Adrenal gland (tissue), 12 donors: Measurements from ENCODE around the gene VTN. TPM values are rescaled to one million over a fixed set of nuclear protein-coding genes. Genes with fewer than 3 reads are reported as not detected.
A peak's percentile ranks its signal among the peaks of the same experiment; 100 is the strongest.

Experiments
- DNase-seq, 7 donors: peaks; one replicate each; pipeline ENCODE4 v3.0.0-alpha.2; 2019 to 2020
- H3K27ac ChIP-seq, 5 donors: fragments of 200-600 bp; sonication (generic) in 4 of 5; 1 replicate in 3 of 5; 2 replicates in 2 of 5; pipeline versions ENCODE4 v1.5.1 to v1.8.0; 2016 to 2020; ENCODE audit warnings: mild to moderate bottlenecking in 1 of 5
- H3K27me3 ChIP-seq: fragments of 200-600 bp; 2 replicates; pipeline ENCODE4 v1.8.0; 2021
- H3K36me3 ChIP-seq, 2 donors: fragments of 200-600 bp; replicated peaks in 1 of 2; 1 replicate in 1 of 2; 2 replicates in 1 of 2; pipeline versions ENCODE4 v1.5.1 to v1.8.0; 2018 to 2022
- H3K4me1 ChIP-seq, 2 donors: fragments of 200-600 bp; replicated peaks in 1 of 2; 1 replicate in 1 of 2; 2 replicates in 1 of 2; pipeline versions ENCODE4 v1.5.1 to v1.8.0; 2018 to 2021
- H3K4me3 ChIP-seq, 4 donors: fragments of 200-600 bp; sonication (generic) in 3 of 4; one replicate each; pipeline ENCODE4 v1.5.1; 2016 to 2018
- H3K9me3 ChIP-seq, 3 donors: fragments of 200-600 bp; sonication (generic) in 1 of 3; replicated peaks in 1 of 3; 1 replicate in 2 of 3; 2 replicates in 1 of 3; pipeline versions ENCODE4 v1.5.1 to v1.8.0; 2016 to 2021
- CTCF ChIP-seq, 6 experiments: fragments of 450-650 bp in 4 of 6; fragments of 200-600 bp in 2 of 6; sonication (generic) in 1 of 6; IDR thresholded peaks; 1 replicate in 5 of 6; 2 replicates in 1 of 6; pipeline versions ENCODE4 v1.5.1 to v1.8.0; 2016 to 2021; ENCODE audit warnings: antibody characterized with exemption in 6 of 6, mild to moderate bottlenecking in 2 of 6, moderate library complexity in 1 of 6
- POLR2A ChIP-seq, 2 donors: fragments of 450-650 bp; IDR thresholded peaks; one replicate each; pipeline ENCODE4 v1.6.1; 2017; ENCODE audit warnings: antibody characterized with exemption in 2 of 2, mild to moderate bottlenecking in 2 of 2, moderate library complexity in 1 of 2
- WGBS, 4 donors: extraction: QIAGEN DNeasy Blood & Tissue Kit in 2 of 4; methylation state at CpG; one replicate each; pipeline versions ENCODE4 v1.1.5 to v1.1.7; 2013 to 2017; 5-methylcytosine and 5-hydroxymethylcytosine counted together
- intact Hi-C, 2 donors: fragments of 100-400 bp; cut with DNase I; formaldehyde crosslinking; loops; one replicate each; pipeline versions ENCODE4 v1.14.1 to v1.15.0; 2022 to 2023
- polyA plus RNA-seq, 3 donors: library from polyadenylated mRNA; stranded (reverse); fragments of 200-250 nt in 2 of 3; fragments of 350-450 nt in 1 of 3; fragmentation: Illumina TruSeq in 1 of 3; extraction: RNeasy Lipid Tissue Mini Kit (QIAGEN cat#74804) in 1 of 3; gene quantifications; one replicate each; pipeline ENCODE4 v1.2.3, GENCODE V29; 2013 to 2014
- total RNA-seq, 9 donors: library from RNA; depleted of rRNA in 4 of 9; stranded (reverse); fragments of >200 nt in 4 of 9; fragments of 120-200 nt in 1 of 9; fragmentation: NEBNext Ultra II Directional in 1 of 9; extraction: Animal tissue kit (Norgen Biotek cat#: 25700) in 1 of 9; gene quantifications; one replicate each; pipeline versions ENCODE4 v1.1.0 to v1.2.4, GENCODE V29; 2013 to 2023
- donor health status: healthy with polysubstance abuse.
- donor health status: Bipolar disorder and iron deficiency.
- donor health status: DM: yes; HTN: yes; CAD: no.
- donor health status: DM: no; HTN: no; CAD: no.
- donor health status: DM: no; HTN: no; CAD: no.
- donor health status: DM: yes; HTN: yes; CAD: no.

Gene VTN
- total and polyA plus RNA-seq, 12 donors: 5.5 to 470 (median 180) TPM

GRCh38 chr17:28394337-28395116 is 24.4 kb upstream of the VTN start:
- Histone ChIP-seq H3K27me3 (no peaks in the 10 kb centered on the region), H3K27ac (no peak overlapping the region), H3K9me3 (no peaks in the 10 kb centered on the region), H3K4me3 (no peak overlapping the region), H3K36me3 (peaks cover 0 to 71% of the 10 kb centered on the region in 2 donors), H3K4me1 (peaks cover 22 to 31% of the 10 kb centered on the region in 2 donors)
- no peak for DNase-seq
- intact Hi-C loops: no loop called here
- 80 to 92% (median 85%) methylated on average over 7 of the region's 7 CpGs for WGBS, 4 donors
- TF ChIP-seq CTCF (IDR thresholded peaks at IDR 0.05) (no peak), POLR2A (IDR thresholded peaks at IDR 0.05) (no peak)

DNA sequence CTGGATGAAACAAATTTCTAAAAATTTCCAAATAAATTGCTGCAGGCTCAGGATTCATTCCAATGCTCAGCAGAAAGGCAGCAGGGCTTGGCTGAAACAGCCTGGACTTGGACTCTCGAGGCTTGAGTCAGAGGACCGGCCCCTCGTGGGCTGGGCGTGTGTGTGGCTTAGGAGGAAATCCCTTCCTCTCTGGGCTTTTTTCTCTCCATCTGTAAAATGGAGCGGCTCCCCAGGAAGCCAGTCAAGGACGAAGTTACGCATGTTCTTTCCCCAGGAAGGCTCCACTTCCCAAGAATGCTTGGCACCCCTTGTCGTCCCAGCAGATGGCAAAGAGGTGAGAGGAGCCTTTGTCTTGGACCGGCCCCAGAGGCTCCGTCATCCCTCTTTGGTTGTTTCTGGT is 22.4 kb upstream of the VTN start:
- TF ChIP-seq CTCF (IDR thresholded peaks at IDR 0.05): no peak
- no peak for TF ChIP-seq POLR2A (IDR thresholded peaks at IDR 0.05)
- Histone ChIP-seq H3K4me3 (no peak overlapping the region), H3K4me1 (peaks cover 6 to 12% of the 10 kb centered on the region in 2 donors), H3K27ac (no peak overlapping the region), H3K36me3 (peaks cover 0 to 83% of the 10 kb centered on the region in 2 donors), H3K27me3 (no peaks in the 10 kb centered on the region), H3K9me3 (no peaks in the 10 kb centered on the region)
- intact Hi-C loops: no loop called here
- 83 to 88% (median 84%) methylated on average over 8 to 10 of the region's 10 CpGs for WGBS, 4 donors
- DNase-seq: peak in 1 of 7 donors; percentile 43

DNA sequence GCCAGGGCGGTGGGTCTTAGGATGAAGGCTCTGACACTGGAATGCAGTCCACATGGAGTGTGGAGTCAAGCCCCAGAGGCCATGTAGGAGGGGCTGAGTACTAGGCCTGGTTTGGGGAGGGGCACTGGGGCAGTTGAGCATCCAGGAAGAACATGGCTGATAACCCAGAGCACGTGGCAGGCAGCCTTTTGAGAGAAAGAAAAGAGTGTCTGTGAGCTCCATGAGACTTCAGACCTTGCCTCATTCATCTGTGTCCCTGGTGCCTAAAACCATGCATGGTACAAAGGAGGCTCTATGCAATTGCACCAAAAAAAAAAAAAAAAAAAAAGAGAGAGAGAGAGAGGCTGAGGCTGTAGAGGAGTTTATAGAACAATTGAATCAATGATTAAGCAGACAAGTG is 21.3 kb upstream of the VTN start:
- H3K36me3 ChIP-seq: peaks cover 0 to 78% of the 10 kb centered on the region in 2 donors
- H3K4me3 ChIP-seq: no peak overlapping the region
- no peak overlapping the region for H3K27ac ChIP-seq
- DNase-seq: no peak
- WGBS, 4 donors: 66 to 94% (median 73%) methylated on average over 2 of the region's 2 CpGs
- no peaks in the 10 kb centered on the region for H3K27me3 ChIP-seq
- H3K4me1 ChIP-seq: peaks cover 1 to 6% of the 10 kb centered on the region in 2 donors
- intact Hi-C loops: no loop called here
- no peaks in the 10 kb centered on the region for H3K9me3 ChIP-seq
- no peak for TF ChIP-seq CTCF (IDR thresholded peaks at IDR 0.05)
- no peak for TF ChIP-seq POLR2A (IDR thresholded peaks at IDR 0.05)

GRCh38 chr17:28390984-28391383 is 20.9 kb upstream of the VTN start:
- peaks cover 0 to 6% of the 10 kb centered on the region in 2 donors for H3K4me1 ChIP-seq
- intact Hi-C loops: no loop called here
- TF ChIP-seq CTCF (IDR thresholded peaks at IDR 0.05) (no peak), POLR2A (IDR thresholded peaks at IDR 0.05) (no peak)
- 96 to 100% (median 99%) methylated on average over 1 of the region's 1 CpG for WGBS, 4 donors
- no peak overlapping the region for H3K4me3 ChIP-seq
- DNase-seq: no peak
- no peak overlapping the region for H3K27ac ChIP-seq
- H3K9me3 ChIP-seq: no peaks in the 10 kb centered on the region
- no peaks in the 10 kb centered on the region for H3K27me3 ChIP-seq
- peaks cover 0 to 75% of the 10 kb centered on the region in 2 donors for H3K36me3 ChIP-seq
